Measurements from ENCODE around the gene KCNG2.

Gene KCNG2

GRCh38 chr18:79933765-79934164 lies 136.0 kb downstream of the KCNG2 start:
- no peak for TF ChIP-seq CTCF (conservative IDR thresholded peaks at IDR 0.05; ENCODE audit: control insufficient read depth, insufficient read depth, low read depth, low read length)
- DNase-seq (ENCODE audit: low read depth) = no peak
- no peak overlapping the region for H3K4me3 ChIP-seq (ENCODE audit: control insufficient read depth, low read depth, low read length)

DNA sequence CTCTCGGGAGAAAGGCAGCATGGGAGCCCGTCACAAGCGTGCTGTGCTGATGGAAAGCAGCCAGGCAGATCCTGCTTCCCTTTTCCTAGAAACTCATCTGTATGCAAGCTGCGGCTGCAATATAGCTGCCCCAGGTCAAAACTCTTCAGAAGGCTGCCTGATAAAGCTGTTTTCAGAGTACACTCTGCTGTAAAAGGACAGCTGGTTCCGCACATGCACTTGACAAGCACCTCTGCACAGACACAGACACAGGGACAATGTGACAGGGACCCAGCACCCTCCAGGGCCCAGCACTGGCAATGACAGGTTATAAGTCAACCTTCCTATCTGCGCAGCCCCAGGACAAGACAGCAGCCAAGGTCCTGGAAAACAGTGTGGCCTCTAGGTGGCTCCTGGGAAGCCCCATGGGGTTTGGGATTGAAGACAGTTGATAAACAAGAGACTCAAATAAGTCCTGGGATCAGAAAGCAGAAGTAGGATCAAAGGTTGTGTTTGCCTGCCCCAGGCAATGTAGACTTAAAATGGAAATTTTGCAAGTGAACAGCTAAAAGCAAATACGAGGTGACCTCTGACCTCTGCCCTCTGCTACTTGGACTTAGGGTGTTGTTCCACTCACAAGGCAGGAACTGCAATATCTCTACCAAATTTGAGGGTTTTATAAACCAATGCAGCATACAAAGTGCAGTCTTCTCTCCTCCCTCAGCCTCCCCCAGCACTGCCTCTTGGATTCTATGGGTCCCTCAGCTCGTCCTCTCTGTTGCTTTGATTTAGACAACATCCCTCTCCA lies 136.8 kb downstream of the KCNG2 start:
- no peak for DNase-seq (ENCODE audit: low read depth)
- no peak for TF ChIP-seq CTCF (conservative IDR thresholded peaks at IDR 0.05; ENCODE audit: control insufficient read depth, insufficient read depth, low read depth, low read length)
- H3K4me3 ChIP-seq (ENCODE audit: control insufficient read depth, low read depth, low read length) = no peak overlapping the region

DNA sequence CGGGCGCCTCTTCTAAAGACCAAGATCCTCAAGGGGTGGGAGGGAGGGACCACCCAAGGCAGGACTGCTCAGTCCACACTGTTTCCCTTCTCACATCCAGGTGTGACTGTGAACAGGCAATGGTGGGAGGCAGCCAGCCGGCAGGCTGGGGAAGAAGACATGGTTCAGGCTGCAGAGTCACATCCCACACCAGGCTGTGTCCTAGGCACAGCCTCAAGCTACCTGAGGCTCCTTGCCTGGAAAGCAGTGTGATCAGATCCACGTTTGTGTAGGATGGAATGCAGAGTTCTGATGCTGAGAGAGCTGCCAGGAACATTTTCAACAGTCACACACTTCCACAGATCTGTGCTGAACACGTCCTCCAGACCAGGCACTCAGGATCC lies 137.4 kb downstream of the KCNG2 start:
- TF ChIP-seq CTCF (conservative IDR thresholded peaks at IDR 0.05; ENCODE audit: control insufficient read depth, insufficient read depth, low read depth, low read length) = no peak
- no peak overlapping the region for H3K4me3 ChIP-seq (ENCODE audit: control insufficient read depth, low read depth, low read length)
- no peak for DNase-seq (ENCODE audit: low read depth)

- no peak for DNase-seq (ENCODE audit: low read depth)
- no peak overlapping the region for H3K4me3 ChIP-seq (ENCODE audit: control insufficient read depth, low read depth, low read length)
- no peak for TF ChIP-seq CTCF (conservative IDR thresholded peaks at IDR 0.05; ENCODE audit: control insufficient read depth, insufficient read depth, low read depth, low read length)
Measured at GRCh38 chr18:79935499-79935898, 137.8 kb downstream of the KCNG2 start.

DNA sequence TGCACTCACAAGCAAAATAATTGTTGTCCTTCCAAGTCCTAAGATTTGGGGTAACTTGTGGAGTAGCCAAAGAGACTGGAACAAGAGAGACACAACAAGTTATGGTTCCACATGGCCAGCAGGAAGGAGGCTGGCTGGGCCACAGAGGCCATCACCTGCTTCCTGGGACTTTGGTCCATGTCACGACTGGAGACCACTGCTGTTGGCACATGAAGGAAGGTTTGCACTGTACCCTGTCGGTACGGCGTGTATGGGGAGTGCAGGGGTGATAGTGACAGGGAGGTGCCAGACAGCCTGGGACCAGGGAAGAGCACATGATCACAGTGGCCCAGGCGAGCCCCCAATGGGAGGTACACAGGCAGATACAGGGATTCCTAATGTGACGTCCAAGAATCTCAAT lies 138.2 kb downstream of the KCNG2 start:
- no peak overlapping the region for H3K4me3 ChIP-seq (ENCODE audit: control insufficient read depth, low read depth, low read length)
- TF ChIP-seq CTCF (conservative IDR thresholded peaks at IDR 0.05; ENCODE audit: control insufficient read depth, insufficient read depth, low read depth, low read length) = no peak

GRCh38 chr18:79936641-79937040 lies 138.9 kb downstream of the KCNG2 start:
- no peak for DNase-seq (ENCODE audit: low read depth)
- no peak overlapping the region for H3K4me3 ChIP-seq (ENCODE audit: control insufficient read depth, low read depth, low read length)
- no peak for TF ChIP-seq CTCF (conservative IDR thresholded peaks at IDR 0.05; ENCODE audit: control insufficient read depth, insufficient read depth, low read depth, low read length)

More for the DNA sequence above, 138.2 kb downstream of the KCNG2 start:
- no peak for DNase-seq (ENCODE audit: low read depth)

All from fibroblast of mammary gland (primary cell).